GM15510 (cell line): ENCODE measurements around the gene FAM13A.

Experiments
- POLR2A ChIP-seq: IDR thresholded peaks from 3 replicates; pipeline ENCODE4 v1.6.1; 2011; ENCODE audit warnings: borderline replicate concordance; ENCODE audit not compliant: insufficient read length; ENCODE audit errors: extremely low read depth

Gene FAM13A

GRCh38 chr4:89009761-89010369 is 47.1 kb downstream of the FAM13A start:
- TF ChIP-seq POLR2A: no peak

GRCh38 chr4:89009115-89009514 is 47.9 kb downstream of the FAM13A start:
- no peak for TF ChIP-seq POLR2A

- no peak for TF ChIP-seq POLR2A
Measured at GRCh38 chr4:89008166-89008565, 48.8 kb downstream of the FAM13A start.

- no peak for TF ChIP-seq POLR2A
Measured at GRCh38 chr4:89007338-89007939, 49.5 kb downstream of the FAM13A start.

- no peak for TF ChIP-seq POLR2A
Measured at GRCh38 chr4:89006307-89006706, 50.7 kb downstream of the FAM13A start.

- no peak for TF ChIP-seq POLR2A
Measured at GRCh38 chr4:89001647-89002445, 55.1 kb downstream of the FAM13A start.

- no peak for TF ChIP-seq POLR2A
Measured at GRCh38 chr4:89000844-89001360, 56.1 kb downstream of the FAM13A start.

GRCh38 chr4:89000382-89000781 is 56.6 kb downstream of the FAM13A start:
- TF ChIP-seq POLR2A: no peak

GRCh38 chr4:88999392-88999930 is 57.5 kb downstream of the FAM13A start:
- no peak for TF ChIP-seq POLR2A

- no peak for TF ChIP-seq POLR2A
Measured at GRCh38 chr4:88998891-88999290, 58.1 kb downstream of the FAM13A start.

GRCh38 chr4:88998001-88998400 is 59.0 kb downstream of the FAM13A start:
- no peak for TF ChIP-seq POLR2A

GRCh38 chr4:88995874-88996273 is 61.1 kb downstream of the FAM13A start:
- TF ChIP-seq POLR2A: no peak

- TF ChIP-seq POLR2A: no peak
Measured at GRCh38 chr4:88993246-88993645, 63.7 kb downstream of the FAM13A start.

GRCh38 chr4:88991746-88992145 is 65.2 kb downstream of the FAM13A start:
- no peak for TF ChIP-seq POLR2A

GRCh38 chr4:88989990-88990389 is 67.0 kb downstream of the FAM13A start:
- TF ChIP-seq POLR2A: no peak
